GM12891 (cell line): ENCODE data around the gene ABHD10.
A peak's percentile ranks its signal among the peaks of the same experiment; 100 is the strongest.

Experiments
- DNase-seq: peaks from one replicate; pipeline ENCODE4 v3.0.0; 2011; ENCODE audit warnings: low spot score; ENCODE audit not compliant: insufficient read length
- FAIRE-seq: peaks from 2 replicates; lab custom pipeline; 2011; peaks lifted over from hg19 to GRCh38; lab: Jason Lieb, UNC
- PAX5 ChIP-seq: IDR thresholded peaks from 2 replicates; pipeline ENCODE4 v1.6.1; 2011; ENCODE audit warnings: low read length, moderate library complexity, mild to moderate bottlenecking; ENCODE audit not compliant: insufficient read depth, severe bottlenecking
- POLR2A ChIP-seq: IDR thresholded peaks from 2 replicates; pipeline ENCODE4 v1.6.1; 2011; ENCODE audit warnings: low read depth, low read length, control low read depth
- POLR2AphosphoS5 ChIP-seq: IDR thresholded peaks from 2 replicates; pipeline ENCODE4 v1.6.1; 2011; ENCODE audit warnings: low read depth, low read length, control low read depth
- POU2F2 ChIP-seq: IDR thresholded peaks from 2 replicates; pipeline ENCODE4 v1.6.1; 2011; ENCODE audit warnings: low read depth, mild to moderate bottlenecking, control low read depth, low read length, moderate library complexity
- SPI1 ChIP-seq: IDR thresholded peaks from 2 replicates; pipeline ENCODE4 v1.6.1; 2011; ENCODE audit warnings: low read depth, low read length, control low read depth
- TAF1 ChIP-seq: IDR thresholded peaks from 2 replicates; pipeline ENCODE4 v1.6.1; 2011; ENCODE audit warnings: low read depth, low read length, control low read depth

Gene ABHD10

GRCh38 chr3:111963424-111963823 lies 15.4 kb upstream of the ABHD10 start:
- DNase-seq (no peak), FAIRE-seq (no peak)
- no peak for TF ChIP-seq POLR2A
- no peak for TF ChIP-seq TAF1
- TF ChIP-seq PAX5 = no peak
- TF ChIP-seq POLR2AphosphoS5 = no peak
- no peak for TF ChIP-seq SPI1
- no peak for TF ChIP-seq POU2F2

- no peak for TF ChIP-seq PAX5
- no peak for FAIRE-seq
- DNase-seq = no peak
These were observed 13.3 kb upstream of the ABHD10 start for GRCh38 chr3:111965484-111965883.

- no peak for FAIRE-seq
- TF ChIP-seq TAF1 (no peak), POLR2A (no peak), PAX5 (no peak), POU2F2 (no peak), SPI1 (no peak), POLR2AphosphoS5 (no peak)
- DNase-seq = no peak
These were observed 11.8 kb upstream of the ABHD10 start for GRCh38 chr3:111967068-111967467.

- FAIRE-seq (peak; percentile 91), DNase-seq (no peak)
- TF ChIP-seq SPI1 (no peak), POU2F2 (peak; percentile 75; the same call in 1 of the 2 replicates), PAX5 (no peak), POLR2AphosphoS5 (no peak)
These were observed 11.1 kb upstream of the ABHD10 start for GRCh38 chr3:111967651-111968274.

- FAIRE-seq = no peak
- no peak for DNase-seq
- TF ChIP-seq POU2F2 (no peak), PAX5 (no peak), POLR2A (no peak), TAF1 (no peak), SPI1 (no peak), POLR2AphosphoS5 (no peak)
These were observed 10.3 kb upstream of the ABHD10 start for GRCh38 chr3:111968319-111969054.

GRCh38 chr3:111970376-111970775 lies 8.4 kb upstream of the ABHD10 start:
- DNase-seq = no peak
- FAIRE-seq = no peak
- TF ChIP-seq SPI1 (no peak), POLR2A (no peak), POLR2AphosphoS5 (no peak), POU2F2 (no peak), PAX5 (no peak), TAF1 (no peak)

GRCh38 chr3:111971533-111972130 lies 7.2 kb upstream of the ABHD10 start:
- no peak for DNase-seq
- no peak for FAIRE-seq
- TF ChIP-seq SPI1 = no peak
- TF ChIP-seq POLR2A = no peak
- no peak for TF ChIP-seq PAX5
- no peak for TF ChIP-seq TAF1
- no peak for TF ChIP-seq POLR2AphosphoS5
- TF ChIP-seq POU2F2 = no peak

- no peak for TF ChIP-seq POLR2A
- TF ChIP-seq TAF1 = no peak
- TF ChIP-seq POU2F2 = no peak
- no peak for TF ChIP-seq PAX5
- no peak for TF ChIP-seq POLR2AphosphoS5
- no peak for TF ChIP-seq SPI1
- no peak for FAIRE-seq
- no peak for DNase-seq
These were observed 5.9 kb upstream of the ABHD10 start for GRCh38 chr3:111972891-111973290.

GRCh38 chr3:111975131-111975530 lies 3.7 kb upstream of the ABHD10 start:
- FAIRE-seq = no peak
- no peak for DNase-seq

GRCh38 chr3:111976254-111976653 lies 2.6 kb upstream of the ABHD10 start:
- TF ChIP-seq POLR2A (no peak), POLR2AphosphoS5 (no peak), TAF1 (no peak), SPI1 (no peak)
- DNase-seq (no peak), FAIRE-seq (no peak)

More at GRCh38 chr3:111975131-111975530, 3.7 kb upstream of the ABHD10 start:
- TF ChIP-seq TAF1 = no peak
- TF ChIP-seq POU2F2 = no peak
- no peak for TF ChIP-seq POLR2A
- no peak for TF ChIP-seq PAX5
- no peak for TF ChIP-seq SPI1
- TF ChIP-seq POLR2AphosphoS5 = no peak
